Pancreas (tissue), 10 donors: ENCODE data around the gene VRTN. TPM values are rescaled to one million over a fixed set of nuclear protein-coding genes. Genes with fewer than 3 reads are reported as not detected.

Experiments
- ATAC-seq, 4 donors: fragments of 200-7000 bp; cut with Tn5 transposase; one replicate each; pipeline versions ENCODE4 v1.8.0 to v1.9.1; 2020; ENCODE audit warnings: mild to moderate bottlenecking in 4 of 4, moderate library complexity in 4 of 4
- DNase-seq, 6 donors: peaks; one replicate each; pipeline ENCODE4 v3.0.0-alpha.2; 2020
- FAIRE-seq: peaks from 2 replicates; lab custom pipeline; 2012; peaks lifted over from hg19 to GRCh38; lab: Jason Lieb, UNC
- H3K27ac ChIP-seq, 4 donors: fragments of 200-600 bp; sonication (generic); 1 replicate in 3 of 4; 2 replicates in 1 of 4; pipeline versions ENCODE4 v1.5.0 to v1.8.0; 2020
- H3K27me3 ChIP-seq, 4 donors: fragments of 200-600 bp; one replicate each; pipeline ENCODE4 v1.8.0; 2021
- H3K36me3 ChIP-seq, 3 donors: fragments of 200-600 bp; sonication (generic) in 1 of 3; one replicate each; pipeline versions ENCODE4 v1.5.0 to v1.8.0; 2020 to 2021
- H3K4me1 ChIP-seq, 3 donors: fragments of 200-600 bp; one replicate each; pipeline ENCODE4 v1.8.0; 2021
- H3K4me3 ChIP-seq, 4 donors: fragments of 200-600 bp; sonication (generic) in 2 of 4; one replicate each; pipeline versions ENCODE4 v1.5.0 to v1.8.0; 2020 to 2021
- H3K9me3 ChIP-seq, 4 donors: fragments of 200-600 bp; one replicate each; pipeline ENCODE4 v1.8.0; 2021
- WGBS, 2 donors: extraction: QIAGEN DNeasy Blood & Tissue Kit; methylation state at CpG; one replicate each; pipeline ENCODE4 v1.1.7; 2013; 5-methylcytosine and 5-hydroxymethylcytosine counted together
- intact Hi-C, 3 donors: fragments of 100-400 bp; cut with DNase I; formaldehyde crosslinking; loops; one replicate each; pipeline versions ENCODE4 v1.11.1 to v1.14.2; 2022
- polyA plus RNA-seq, 2 donors: library from polyadenylated mRNA; stranded (reverse); fragments of 200-250 nt; gene quantifications; one replicate each; pipeline ENCODE4 v1.2.3, GENCODE V29; 2013
- total RNA-seq, 6 donors: library from RNA; stranded (reverse); fragmentation: NEBNext Ultra II Directional in 4 of 6; extraction: Animal tissue kit (Norgen Biotek cat#: 25700) in 4 of 6; gene quantifications; one replicate each; pipeline versions ENCODE4 v1.2.1 to v1.2.4, GENCODE V29; 2021 to 2023
- TF ChIP-seq, protein P1 (sequence below), 4 donors: fragments of 200-600 bp; sonication (generic) in 3 of 4; IDR thresholded peaks; one replicate each; pipeline versions ENCODE4 v1.5.0 to v1.8.0; 2021; ENCODE audit warnings: antibody characterized with exemption in 4 of 4
- donor health status: healthy with polysubstance abuse.
- donor health status: DM: no; HTN: no; CAD: no; lungs with moderate emphysema.
- donor health status: DM: no; HTN: no; CAD: no.
- donor health status: control.
- donor health status: control.
- donor health status: Bipolar disorder and iron deficiency.
- donor health status: DM: yes; HTN: yes; CAD: no.
- donor health status: DM: no; HTN: no; CAD: no.
- donor health status: DM: no; HTN: no; CAD: no.
- donor health status: DM: yes; HTN: yes; CAD: no.

The VRTN gene
- total and polyA plus RNA-seq, 8 donors: 0.05 to 0.16 (median 0.12) TPM; not detected in 5

DNA sequence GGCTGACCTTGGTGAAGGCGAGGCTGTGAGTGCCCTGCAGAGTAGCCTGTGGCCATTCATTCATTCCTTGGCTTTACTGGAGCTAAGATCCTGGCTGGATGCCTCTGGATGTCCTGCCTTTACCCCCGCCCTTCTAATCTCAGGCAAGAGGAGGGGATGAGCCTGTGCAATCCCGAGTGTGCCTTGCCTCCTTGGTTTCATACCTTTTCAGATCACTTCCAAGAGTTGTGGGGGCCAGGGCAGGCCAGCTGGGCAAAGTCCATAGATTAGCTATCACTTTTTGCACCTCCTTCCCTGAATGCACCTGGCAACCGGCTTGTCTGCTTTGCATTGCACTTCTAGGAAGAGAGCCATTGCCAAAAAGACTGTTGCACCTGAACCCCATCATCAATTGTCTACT, 1.5 kb downstream of the VRTN start:
- ATAC-seq: peak; percentile 81 to 95 (median 89)
- no peak for FAIRE-seq
- Histone ChIP-seq H3K4me3 (no peak overlapping the region), H3K36me3 (no peaks in the 10 kb centered on the region), H3K27ac (no peak overlapping the region), H3K9me3 (no peaks in the 10 kb centered on the region), H3K27me3 (no peaks in the 10 kb centered on the region), H3K4me1 (peaks cover 4 to 22% (median 11%) of the 10 kb centered on the region in 3 donors)
- intact Hi-C loops: no loop called here
- 20 to 23% methylated on average over 4 of the region's 4 CpGs for WGBS, 2 donors
- DNase-seq: peak in 5 of 6 donors; percentile 20 to 71 (median 55)
- TF ChIP-seq, protein P1, sequence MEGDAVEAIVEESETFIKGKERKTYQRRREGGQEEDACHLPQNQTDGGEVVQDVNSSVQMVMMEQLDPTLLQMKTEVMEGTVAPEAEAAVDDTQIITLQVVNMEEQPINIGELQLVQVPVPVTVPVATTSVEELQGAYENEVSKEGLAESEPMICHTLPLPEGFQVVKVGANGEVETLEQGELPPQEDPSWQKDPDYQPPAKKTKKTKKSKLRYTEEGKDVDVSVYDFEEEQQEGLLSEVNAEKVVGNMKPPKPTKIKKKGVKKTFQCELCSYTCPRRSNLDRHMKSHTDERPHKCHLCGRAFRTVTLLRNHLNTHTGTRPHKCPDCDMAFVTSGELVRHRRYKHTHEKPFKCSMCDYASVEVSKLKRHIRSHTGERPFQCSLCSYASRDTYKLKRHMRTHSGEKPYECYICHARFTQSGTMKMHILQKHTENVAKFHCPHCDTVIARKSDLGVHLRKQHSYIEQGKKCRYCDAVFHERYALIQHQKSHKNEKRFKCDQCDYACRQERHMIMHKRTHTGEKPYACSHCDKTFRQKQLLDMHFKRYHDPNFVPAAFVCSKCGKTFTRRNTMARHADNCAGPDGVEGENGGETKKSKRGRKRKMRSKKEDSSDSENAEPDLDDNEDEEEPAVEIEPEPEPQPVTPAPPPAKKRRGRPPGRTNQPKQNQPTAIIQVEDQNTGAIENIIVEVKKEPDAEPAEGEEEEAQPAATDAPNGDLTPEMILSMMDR (IDR thresholded peaks at IDR 0.05): no peak

DNA sequence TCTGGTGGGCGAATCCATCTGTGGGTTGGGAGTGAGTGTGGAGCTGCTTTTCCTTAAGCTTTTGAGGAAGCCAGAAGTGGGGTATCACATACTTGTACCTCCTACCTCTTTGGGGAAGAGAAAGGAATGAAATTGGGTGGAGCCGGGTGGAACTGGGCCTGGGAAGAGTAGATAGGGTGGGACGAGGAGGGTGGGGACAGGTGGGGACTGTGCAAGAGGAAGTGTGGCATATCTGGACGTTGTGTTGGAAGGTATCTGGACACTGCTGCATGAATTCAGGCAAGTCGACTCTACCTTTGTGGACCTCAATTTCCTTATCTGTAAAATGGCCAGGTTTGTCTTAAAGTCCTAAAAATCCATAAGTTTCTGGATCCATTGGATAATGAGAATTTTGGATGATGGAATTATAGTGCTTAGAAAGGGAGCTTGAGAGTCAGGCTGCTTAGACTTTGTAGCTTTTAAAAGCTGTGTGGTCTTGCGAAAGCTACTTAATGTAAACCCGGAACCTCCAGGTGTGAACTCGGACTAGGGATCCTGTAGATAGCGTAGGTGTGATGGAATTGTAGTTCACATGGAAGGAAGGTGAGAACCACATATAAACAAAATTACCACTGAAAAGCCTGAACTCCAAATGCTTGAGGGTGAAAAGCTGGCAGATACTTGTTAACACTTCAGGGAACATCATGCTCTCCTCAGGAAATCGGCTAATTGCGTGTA, 2.1 kb downstream of the VRTN start:
- 35 to 37% methylated on average over 11 of the region's 11 CpGs for WGBS, 2 donors
- intact Hi-C loops: no loop called here
- no peaks in the 10 kb centered on the region for H3K27me3 ChIP-seq
- TF ChIP-seq, protein P1 (IDR thresholded peaks at IDR 0.05): no peak
- H3K27ac ChIP-seq: no peak overlapping the region
- peaks cover 4 to 22% (median 11%) of the 10 kb centered on the region in 3 donors for H3K4me1 ChIP-seq
- H3K36me3 ChIP-seq: no peaks in the 10 kb centered on the region
- DNase-seq (no peak), ATAC-seq (peak in 3 of 4 donors; percentile 16 to 37 (median 32)), FAIRE-seq (no peak)
- H3K9me3 ChIP-seq: no peaks in the 10 kb centered on the region
- no peak overlapping the region for H3K4me3 ChIP-seq

DNA sequence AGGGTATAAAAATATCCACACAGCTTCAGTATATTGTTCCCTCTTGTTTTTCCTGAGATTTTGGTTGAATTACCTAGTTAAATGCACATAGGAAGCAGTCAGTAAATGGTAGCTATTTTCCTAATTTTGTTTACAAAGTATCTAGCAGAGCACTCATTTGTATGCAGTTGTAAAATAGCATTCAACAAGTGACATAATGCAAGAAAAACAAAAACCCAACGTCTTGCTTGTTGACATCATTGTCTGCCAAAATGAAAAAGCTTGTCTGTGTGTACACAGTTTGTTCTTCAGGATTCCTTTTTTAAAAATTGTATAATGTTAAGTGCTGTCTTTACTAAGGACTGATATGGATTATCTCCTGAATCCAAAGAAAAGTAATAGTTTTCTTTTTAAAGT, 2.7 kb downstream of the VRTN start:
- no peak overlapping the region for H3K4me3 ChIP-seq
- intact Hi-C loops: no loop called here
- H3K27me3 ChIP-seq: no peaks in the 10 kb centered on the region
- H3K4me1 ChIP-seq: peaks cover 4 to 22% (median 11%) of the 10 kb centered on the region in 3 donors
- DNase-seq: no peak
- 0 to 5% methylated on average over 1 of the region's 1 CpG for WGBS, 2 donors
- no peak for ATAC-seq
- H3K27ac ChIP-seq: no peak overlapping the region
- no peak for FAIRE-seq
- H3K9me3 ChIP-seq: no peaks in the 10 kb centered on the region
- H3K36me3 ChIP-seq: no peaks in the 10 kb centered on the region
- TF ChIP-seq, protein P1 (IDR thresholded peaks at IDR 0.05): no peak

DNA sequence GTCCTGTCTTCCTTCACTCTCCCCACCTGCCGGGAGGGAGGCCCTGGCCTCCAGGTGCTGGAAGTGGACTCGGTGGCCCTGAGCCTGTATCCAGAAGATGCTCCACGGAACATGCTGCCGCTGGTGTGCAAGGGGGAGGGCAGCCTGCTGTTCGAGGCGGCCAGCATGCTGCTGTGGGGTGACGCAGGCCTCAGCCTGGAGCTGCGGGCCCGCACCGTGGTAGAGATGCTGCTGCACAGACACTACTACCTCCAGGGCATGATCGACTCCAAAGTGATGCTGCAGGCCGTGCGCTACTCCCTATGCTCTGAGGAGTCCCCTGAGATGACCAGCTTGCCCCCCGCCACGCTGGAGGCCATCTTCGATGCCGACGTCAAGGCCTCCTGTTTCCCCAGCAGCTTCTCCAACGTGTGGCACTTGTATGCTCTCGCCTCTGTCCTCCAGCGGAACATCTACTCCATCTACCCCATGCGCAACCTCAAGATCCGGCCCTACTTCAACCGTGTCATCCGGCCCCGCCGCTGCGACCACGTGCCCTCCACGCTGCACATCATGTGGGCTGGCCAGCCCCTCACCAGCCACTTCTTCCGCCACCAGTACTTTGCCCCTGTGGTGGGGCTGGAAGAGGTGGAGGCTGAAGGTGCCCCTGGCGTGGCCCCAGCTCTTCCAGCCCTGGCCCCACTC, 8.8 kb downstream of the VRTN start:
- intact Hi-C loops: no loop called here
- no peak overlapping the region for H3K27ac ChIP-seq
- no peaks in the 10 kb centered on the region for H3K9me3 ChIP-seq
- WGBS, 2 donors: 91 to 93% methylated on average over 32 of the region's 32 CpGs
- no peak for ATAC-seq
- H3K4me3 ChIP-seq: no peak overlapping the region
- peaks cover 8 to 10% (median 9%) of the 10 kb centered on the region in 3 donors for H3K4me1 ChIP-seq
- TF ChIP-seq, protein P1 (IDR thresholded peaks at IDR 0.05): no peak
- no peak for FAIRE-seq
- DNase-seq: no peak
- no peaks in the 10 kb centered on the region for H3K27me3 ChIP-seq
- no peaks in the 10 kb centered on the region for H3K36me3 ChIP-seq
